HG03575 (cell line): Measurements from ENCODE around the gene HEY2.
"Not testable (repeated sequence)": the region's sequence is repeated elsewhere in the genome, so short reads cannot be mapped to it uniquely, and the experiment has no call there.

ENCODE experiments used
- ATAC-seq: cut with Tn5 transposase; IDR thresholded peaks from one replicate; pipeline ENCODE4 v1.9.1; 2021; ENCODE audit not compliant: unreplicated experiment, insufficient number of reproducible peaks, low FRiP score; ENCODE audit errors: extremely low read depth

The HEY2 gene

GRCh38 chr6:125749173-125749864, at the start of gene HEY2:
Gene HEY2 (plus strand): TSS chr6:125749632. CDS start chr6:125749777, 145 bp downstream.
- ATAC-seq = peak; percentile 24

GRCh38 chr6:125700581-125701353, 48.7 kb upstream of the HEY2 start:
- no peak for ATAC-seq

DNA sequence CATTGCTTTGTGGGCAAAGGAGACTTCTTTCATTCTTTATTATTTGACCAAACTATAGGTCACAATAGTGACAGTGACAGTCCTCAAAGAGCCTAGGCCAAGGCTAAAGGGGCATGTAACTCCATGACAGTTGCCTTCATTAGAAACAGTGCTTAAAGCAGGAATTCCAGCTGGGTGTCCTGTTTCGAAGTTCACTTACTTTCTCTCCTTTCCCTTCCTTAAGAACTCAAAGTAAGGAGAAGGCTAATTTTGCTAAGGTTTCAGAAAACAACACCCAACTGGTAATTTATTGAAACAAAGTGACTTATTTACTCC, 48.1 kb upstream of the HEY2 start:
- ATAC-seq = no peak

DNA sequence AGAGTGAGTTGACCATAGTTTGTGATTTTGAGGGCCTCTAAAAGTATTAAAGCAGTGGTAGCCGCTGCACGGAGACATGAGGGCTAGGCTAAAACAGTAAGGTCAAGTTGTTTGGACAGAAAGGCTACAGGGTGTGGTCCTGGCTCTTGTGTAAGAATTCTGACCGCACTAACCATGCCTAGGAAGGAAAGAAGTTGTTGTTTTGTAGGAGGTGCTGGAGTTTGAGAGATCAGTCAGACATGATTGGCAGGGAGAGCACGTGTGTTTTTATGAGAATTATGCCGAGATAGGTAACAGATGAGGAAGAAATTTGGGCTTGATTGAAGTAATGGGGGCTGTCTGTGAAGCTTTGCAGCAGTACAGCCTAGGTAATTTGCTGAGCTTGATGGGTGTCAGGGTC, 45.5 kb upstream of the HEY2 start:
- not testable (repeated sequence) for ATAC-seq

GRCh38 chr6:125707615-125708243, 41.7 kb upstream of the HEY2 start:
- no peak for ATAC-seq

- ATAC-seq = no peak
Measured at GRCh38 chr6:125711013-125711675, 38.3 kb upstream of the HEY2 start.

DNA sequence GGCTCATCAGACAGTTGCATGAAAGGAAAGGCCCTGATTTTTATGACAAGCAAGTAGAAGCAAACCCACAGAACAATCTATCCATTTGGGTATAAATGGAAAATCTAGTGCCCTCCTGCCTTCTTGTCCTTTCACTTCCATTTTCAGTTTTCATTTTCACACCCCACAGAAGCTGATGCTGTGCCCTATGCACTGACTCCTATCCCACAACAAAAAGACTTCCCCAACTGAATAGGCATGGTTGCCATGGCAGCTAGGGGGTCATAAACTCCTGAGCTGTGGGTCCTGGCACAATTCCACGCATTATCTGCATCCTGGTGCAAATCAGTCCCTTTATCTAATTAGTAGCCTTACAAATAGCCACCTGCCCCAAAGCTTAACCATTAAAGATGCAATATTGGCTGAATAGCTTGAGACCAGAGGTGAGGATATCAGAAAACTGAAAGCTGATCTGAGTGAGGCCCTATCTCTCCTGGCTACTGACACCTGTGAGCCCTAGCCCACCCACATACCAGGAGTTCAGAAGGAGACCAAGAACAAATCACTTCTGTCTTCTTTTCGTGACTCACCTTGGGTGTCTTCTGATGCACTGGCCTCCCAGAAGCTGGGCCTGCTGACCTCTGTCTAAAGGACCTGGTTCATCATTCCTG, 34.9 kb upstream of the HEY2 start:
- peak; percentile 62 for ATAC-seq

DNA sequence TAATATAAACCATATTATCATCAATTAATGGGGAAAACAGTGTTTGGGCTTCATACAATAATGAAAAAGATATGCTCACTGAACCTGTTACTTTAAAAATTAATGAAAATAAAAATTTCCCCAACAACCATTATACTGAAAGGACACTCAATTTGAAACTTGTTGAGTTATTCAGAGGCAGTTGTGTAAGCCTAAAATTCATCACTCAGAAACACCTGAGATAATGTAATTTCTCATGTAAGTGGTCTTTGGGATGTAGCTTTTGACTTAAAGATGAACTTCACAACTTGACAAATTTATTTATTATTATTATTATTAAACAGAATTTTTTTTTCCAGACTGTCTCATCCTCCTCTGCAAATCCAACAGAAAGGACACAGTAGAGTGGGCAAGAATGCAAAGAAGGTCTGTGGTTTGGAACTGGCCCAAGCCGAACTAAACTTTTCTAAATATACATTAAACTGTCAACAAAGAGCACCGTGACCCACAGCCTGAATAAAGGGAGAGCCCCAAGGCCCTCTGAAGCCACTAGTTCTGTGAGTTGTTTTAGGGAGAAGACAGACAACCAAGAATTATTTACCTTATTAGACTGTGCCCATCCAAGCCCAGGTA, 32.2 kb upstream of the HEY2 start:
- peak; percentile 76 for ATAC-seq

DNA sequence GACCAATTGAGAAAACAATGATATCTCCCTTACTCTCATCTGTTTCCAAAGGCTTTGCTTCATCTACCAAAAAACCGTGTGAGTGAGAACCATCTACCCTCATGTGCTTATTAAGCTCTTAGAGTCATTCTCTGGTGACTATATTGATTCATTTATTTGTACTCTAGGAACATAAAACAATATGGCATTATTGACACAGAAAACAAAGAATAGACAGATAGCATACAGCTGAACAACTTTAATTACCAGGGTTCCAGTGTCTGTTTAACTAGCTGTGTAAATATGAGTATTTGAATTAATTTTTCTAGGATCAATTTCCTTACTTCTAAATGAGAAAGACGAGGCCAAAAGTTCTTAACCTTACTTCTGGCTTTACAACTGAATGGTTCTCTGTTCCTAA, 31.3 kb upstream of the HEY2 start:
- no peak for ATAC-seq

GRCh38 chr6:125722886-125723285, 26.5 kb upstream of the HEY2 start:
- no peak for ATAC-seq

DNA sequence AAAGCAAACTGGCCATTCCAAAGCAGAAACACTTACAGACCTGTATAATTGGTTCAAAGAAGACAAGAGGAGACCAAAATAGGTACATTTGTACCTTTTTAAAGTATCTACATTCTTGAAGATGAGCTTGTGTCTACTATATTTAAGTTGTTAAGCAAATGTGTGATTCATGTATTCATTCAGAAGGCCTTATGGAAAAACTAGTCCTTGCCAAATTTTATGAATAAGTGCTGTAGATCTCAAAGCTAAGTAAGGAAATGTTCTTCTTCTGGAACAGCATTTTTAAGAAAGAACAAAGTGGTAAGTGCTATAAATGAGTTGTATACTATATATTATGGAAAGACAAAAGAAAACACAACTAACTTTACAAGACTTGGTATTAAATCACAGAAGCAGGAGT, 22.2 kb upstream of the HEY2 start:
- ATAC-seq = no peak

DNA sequence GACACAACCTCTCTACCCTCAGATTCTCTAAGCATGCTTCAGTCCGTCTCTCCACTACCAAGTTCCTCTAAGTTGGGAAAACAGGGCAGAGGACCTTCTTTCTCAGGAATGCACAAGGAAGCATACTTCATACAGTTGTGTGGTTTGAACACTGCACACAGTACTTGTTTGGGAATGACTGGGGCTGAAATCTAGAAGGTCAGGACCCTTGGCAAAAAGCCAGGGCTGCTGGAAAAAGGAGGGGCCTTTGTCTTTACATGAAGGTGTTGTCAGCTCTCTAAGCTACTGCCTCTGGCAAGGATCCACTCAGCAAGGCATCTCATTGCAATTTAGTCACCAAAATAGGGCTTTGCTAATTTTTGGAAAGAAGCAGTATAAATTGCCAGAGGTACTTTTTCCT, 20.7 kb upstream of the HEY2 start:
- no peak for ATAC-seq

- ATAC-seq = no peak
Measured at GRCh38 chr6:125729983-125730382, 19.4 kb upstream of the HEY2 start.

DNA sequence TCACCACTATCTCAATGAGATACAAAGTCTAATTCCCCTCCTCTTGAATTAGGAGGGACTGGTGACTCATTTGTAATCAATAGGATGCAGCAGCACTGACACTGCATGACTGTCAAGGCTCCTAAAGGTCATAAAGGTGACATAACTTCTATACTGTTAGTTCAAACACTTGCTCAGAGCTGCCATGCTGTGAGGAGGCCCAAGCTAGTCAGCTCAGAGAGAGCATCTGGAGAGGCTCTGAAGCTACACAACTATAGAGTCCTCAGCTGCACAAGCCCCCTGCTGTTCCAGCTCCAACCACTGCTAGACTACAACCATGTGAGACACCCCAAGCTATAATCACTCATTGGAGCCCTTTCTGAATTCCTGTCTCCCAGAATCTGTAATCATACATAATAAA, 17.0 kb upstream of the HEY2 start:
- ATAC-seq = no peak

DNA sequence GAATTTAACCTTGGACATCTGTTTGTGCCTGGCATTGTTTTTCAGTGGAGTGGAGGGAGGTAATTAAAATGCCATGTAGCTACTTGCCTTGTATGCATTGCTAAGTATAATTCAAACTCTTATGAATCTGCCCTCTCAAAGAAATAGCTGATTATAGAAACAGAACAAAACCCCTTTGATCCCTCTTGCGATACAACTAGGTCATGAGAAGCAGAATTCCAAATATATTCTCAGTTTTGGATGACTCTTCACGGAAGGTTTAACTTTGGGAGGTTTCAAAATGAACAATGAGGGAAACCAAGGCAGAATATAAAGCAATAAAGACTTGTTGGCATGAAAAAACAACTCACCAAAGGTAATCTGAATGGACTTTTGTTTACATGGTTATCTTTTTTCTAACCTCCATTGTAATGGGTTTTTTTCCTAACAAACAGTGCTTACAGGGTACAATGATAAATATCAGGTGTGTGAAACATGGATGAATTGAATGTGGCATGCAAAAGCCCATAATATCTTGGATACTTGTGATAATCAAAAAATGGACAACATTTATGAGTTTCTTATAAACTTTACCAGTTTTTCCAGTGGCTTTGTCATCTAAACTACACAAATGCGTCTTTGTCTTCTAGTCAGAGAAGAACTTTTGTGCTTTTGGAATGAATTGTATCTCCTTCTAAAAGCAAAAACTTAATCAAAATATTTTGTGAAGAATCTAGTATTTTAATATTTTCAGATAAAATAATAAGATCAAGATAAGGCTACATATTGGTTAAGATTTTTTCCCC, 15.7 kb upstream of the HEY2 start:
- no peak for ATAC-seq

- ATAC-seq = no peak
Measured at GRCh38 chr6:125738276-125738675, 11.2 kb upstream of the HEY2 start.

- ATAC-seq = no peak
Measured at GRCh38 chr6:125739364-125739763, 10.1 kb upstream of the HEY2 start.

GRCh38 chr6:125741336-125741735, 8.1 kb upstream of the HEY2 start:
- no peak for ATAC-seq
